Hematopoietic multipotent progenitor cell treated with erythropoietin and hydrocortisone succinate and interleukin-3 and kit ligand, for 17 days (in vitro differentiated cells): ENCODE results near the gene LANCL2.

ENCODE experiments used
- DNase-seq: peaks from one replicate; pipeline ENCODE4 v3.0.0-alpha.2; 2015; ENCODE audit warnings: low spot score

The LANCL2 gene

DNA sequence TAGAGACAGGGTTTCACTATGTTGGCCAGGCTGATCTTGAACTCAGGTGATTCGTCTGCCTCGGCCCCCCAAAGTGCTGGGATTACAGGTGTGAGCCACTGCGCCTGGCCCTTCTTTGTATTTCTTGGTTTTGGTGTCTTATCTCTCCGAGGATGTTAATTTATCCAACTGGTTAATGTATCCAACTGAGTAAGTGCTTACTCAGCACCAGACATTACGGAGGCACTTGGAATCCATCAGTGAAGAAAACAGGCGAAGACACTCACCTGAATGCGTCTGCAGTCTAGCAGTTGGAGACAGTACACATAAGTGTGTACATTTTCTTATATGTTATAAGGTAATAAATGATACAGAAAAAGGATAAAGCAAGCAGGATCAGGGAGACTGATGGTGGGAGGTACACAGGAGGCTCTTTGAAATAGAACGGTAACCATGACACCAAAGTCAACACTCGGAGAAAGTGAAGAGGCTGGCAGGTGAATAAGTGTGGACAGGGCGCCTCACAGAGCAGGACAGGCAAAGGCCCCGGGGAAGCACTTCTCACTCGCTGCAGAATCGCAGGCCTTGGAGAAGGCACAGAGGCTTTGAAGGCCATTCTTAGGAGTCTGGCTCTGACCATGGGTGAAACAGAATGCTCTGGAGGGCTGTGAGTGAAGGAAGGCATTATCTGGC, 73.1 kb downstream of the LANCL2 start:
- no peak for DNase-seq

DNA sequence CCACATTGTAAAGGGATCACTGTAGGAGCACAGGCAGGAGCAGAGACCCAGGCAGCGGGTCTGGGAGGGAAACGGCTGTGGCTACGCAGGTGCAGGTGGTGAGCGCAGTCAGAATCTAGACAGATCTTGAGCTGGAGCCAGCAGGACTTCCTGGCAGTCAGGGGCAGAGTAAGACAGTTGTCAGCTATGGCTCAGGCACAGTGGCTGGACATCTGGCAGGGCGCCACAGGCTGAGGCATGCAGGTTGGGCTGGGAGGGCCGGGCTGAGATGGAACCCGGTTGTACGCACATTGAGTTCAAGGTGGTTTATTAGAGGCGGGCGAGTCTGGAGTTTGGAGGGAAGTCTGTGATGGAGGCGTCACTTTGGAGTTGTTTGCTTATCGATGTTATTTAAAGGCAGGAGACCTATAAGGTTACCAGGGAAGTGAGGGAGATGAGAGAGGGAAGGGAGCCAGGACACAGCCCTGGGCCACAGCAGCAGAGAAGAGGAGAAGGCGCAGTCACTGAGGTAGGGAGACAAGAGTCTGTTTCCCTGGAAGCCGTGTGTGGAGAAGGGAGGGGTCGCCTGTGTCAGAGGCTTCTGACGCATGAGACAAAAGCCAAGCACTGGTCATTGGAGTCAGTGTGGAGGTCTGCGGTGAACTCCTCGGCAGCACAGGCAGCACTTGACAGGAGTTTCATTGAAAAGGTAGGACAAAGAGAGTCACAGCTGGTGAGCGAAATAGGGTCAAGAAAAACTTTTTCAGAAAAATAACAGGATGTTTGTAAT, 73.8 kb downstream of the LANCL2 start:
- no peak for DNase-seq

DNA sequence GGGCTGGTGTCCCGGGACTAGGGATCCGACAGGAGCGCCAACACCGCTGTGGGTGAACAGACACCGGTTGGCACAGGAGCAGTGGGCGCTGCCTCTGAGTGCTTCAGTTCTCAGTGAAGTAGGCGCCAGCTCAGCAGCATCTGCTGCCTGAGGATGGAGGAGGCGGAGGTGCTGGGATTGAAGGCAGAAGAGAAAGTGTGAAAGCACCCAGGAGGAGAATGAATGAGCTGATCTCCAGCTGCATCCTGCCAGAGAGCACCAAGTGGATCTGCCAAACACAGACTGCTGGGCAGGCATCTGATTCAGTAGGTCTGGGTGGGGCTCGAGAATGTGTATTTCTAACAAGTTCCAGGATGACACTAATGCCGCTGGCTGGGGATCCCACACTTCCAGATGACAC, 74.5 kb downstream of the LANCL2 start:
- DNase-seq: no peak

DNA sequence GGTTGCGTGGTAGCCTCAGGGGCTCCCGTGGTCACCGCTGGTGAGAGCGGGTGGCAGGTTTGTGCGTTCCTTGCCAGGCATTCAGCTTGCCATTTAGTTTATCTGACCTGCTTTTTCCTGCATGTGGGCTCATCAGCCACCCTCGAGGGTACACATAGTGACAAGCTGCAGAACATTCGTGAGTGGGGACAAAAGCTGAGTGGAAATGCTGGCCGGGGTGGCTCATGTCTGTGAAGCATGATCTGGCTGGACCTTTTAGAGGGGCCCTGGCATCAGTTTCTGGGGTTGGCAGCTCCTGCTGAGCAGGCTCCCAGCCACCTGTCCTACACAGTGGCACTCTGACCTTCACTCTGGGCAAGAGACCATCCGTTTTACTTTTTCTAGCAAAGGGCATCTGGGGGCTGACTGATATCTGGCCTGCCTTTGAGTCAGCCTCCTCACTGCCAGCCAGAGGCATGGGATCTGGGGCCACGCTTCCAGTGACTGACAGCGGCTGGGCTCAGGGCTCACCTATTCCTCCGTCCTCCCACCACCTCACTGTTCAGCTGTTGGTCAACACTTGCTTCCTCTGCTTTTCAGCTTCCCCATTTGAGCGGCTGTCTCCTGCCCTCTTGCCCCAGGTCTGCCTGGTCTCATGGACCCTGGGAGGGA, 75.0 kb downstream of the LANCL2 start:
- DNase-seq: no peak

DNA sequence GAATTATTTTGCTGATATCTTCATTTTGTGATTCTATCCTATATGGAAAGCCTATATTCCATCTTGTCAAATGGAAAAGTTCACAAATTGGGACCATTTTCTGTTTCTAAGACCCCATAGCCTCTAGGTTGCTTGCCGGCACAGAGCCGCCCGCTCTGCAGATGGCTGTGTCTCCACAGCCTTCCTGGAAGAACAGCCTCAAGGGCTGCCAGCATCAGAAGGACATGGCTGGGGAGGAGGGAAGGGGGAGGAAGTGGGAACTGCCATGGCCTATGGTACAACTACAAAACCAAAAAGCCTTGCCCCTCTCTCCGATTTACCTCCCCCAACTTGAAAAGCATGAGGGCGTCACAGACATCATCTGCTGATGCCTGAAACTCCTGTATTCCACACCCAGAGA, 75.9 kb downstream of the LANCL2 start:
- no peak for DNase-seq

DNA sequence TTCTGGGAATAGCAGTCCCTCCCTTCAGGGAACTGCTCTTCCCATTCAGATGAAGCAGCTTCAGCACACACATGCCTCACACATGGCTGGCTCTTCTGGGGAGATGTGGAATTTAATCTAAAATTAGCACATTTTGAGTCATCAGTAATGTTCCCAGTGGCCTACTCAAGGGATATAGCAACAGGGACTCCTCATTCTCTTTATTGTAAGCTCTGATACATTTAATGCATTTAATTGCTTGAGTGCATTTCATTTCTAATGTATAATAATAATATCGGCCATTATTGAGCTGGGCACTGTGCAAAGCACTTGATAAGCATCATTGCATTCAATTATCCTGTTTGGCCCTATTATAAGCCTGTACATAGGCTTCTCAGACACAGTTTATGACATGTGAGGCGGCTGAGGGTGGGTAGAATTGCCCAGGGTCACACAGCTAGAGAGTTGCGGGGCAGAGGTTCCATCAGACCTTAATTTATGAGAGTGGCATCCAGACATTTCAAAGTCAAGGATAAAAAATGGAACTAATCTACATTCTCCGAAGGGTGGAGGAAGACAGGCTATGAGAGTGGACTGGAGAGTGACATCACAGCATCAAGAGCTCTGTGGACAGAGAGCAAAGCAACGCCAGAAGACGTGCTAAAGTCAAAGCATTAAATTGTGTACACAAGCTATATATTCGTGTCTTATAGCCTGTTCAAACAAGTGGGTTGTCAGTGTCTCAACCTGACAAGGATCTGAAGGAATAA, 76.8 kb downstream of the LANCL2 start:
- DNase-seq: no peak

DNA sequence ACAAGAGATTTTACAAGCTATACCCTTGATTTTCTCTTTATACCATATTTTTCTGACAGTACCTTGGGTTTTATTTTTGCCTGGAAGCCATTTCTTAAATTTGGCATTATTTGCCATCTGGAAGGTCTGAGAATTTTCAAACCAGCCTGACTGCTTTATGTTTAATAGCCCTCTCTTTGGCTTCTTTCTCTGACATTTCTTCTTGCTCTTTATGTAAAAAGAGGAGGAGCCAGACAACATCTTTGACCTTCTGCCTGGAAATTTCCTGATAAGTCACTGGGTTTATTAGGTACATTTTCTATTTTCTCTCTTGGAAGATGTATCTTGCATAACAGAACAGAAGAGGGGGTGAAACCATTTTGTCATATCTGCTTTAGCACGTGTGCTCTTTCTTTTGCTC, 79.6 kb downstream of the LANCL2 start:
- no peak for DNase-seq

DNA sequence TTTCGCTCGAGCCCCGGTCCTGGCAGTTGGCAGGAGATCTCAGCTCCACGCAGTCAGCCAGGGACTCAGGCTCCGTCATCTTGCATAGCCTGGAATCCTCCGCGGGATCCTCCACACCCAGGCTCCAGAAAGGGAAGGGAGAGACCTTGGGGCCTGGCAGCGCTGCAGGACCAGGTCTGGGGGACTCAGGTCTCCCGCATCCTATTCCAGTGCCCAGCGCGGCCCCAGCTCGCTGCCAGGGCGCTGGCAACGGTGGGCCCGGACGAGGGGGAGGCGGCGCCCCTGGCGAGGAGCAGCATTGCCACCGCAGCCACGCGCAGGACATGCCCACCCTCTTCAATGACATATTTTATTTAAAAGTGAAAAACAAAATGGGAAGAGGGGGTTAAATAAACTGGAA, 83.4 kb downstream of the LANCL2 start:
- no peak for DNase-seq

DNA sequence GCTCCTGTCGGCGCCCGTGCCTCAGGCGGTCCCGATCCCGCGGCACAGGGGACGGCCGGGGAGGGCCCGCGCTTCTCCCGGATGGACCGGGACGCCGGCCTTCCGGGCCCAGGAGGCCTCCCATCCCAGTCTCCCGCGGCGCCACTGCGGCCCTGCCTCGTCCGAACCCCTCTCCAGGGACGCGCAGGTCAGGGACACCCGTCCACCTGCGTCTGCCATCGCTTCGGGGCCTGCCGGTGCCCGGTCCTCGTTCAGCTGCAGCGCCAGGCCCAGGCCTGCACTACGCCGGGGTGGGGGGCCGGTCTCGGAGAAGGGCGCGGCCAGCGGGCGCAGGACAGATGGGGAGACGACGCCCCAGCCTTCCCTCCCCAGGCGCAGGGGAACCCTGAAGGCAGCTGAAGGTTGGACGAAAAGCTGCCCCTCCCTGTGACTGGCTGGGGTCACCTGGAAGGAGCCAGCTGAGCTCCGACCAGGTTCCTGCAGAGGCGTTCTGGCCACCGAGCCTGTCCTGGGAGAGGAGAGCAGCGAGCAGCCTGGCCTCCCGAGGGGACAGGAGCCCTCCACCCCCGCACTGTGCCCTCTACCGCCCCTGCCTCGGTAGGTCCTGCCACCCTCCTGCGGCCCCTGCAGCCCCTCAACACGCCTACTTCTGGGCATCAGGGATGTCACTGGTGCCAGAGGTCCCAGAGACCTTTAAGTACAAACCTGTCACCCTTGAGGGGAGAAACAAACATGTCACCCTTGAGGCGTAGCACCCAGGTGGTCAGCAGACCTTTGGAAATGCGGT, 84.3 kb downstream of the LANCL2 start:
- no peak for DNase-seq

DNA sequence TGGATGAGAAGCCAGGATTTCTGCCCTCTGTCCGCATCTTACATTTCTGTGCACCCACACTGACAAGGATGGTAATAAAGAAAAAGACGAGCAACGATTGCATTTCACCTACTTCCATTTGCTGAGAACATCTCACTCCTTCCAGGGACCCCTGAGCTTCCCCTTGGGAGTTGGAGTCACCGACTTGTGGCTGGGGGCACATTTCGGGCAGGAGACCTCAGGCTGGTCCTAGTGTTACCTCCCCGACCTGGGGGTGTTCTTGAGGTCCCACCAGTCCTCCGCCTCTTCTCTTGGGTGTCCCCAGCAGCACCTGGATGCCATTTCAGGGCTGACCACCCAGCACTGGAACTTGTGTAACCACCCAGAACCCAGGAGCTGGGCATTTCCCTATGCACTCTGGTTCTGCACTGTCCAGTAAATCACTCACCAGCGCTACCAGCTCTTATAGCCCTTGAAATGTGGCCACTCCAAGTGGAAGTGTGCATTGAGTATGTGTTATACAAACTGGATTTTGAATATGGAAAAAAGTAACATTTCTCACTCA, 84.9 kb downstream of the LANCL2 start:
- DNase-seq: no peak

DNA sequence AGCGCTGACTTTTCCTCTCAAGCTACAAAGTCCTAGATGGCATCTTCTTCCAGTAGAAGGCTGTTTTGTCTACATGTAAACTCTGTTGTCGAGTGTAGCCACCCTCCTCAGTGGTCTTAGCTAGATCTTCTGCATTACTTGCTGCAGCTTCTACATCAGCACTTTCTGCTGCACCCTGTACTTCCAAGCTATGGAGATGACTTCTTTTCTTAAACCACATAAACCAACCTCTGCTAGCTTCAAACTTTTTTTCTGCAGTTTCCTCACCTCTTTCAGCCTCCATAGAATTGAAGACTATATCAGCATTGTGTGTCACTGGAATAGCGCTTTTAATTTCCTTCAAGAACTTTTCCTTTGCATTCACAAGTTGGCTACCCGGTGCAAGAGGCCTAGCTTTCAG, 87.8 kb downstream of the LANCL2 start:
- no peak for DNase-seq

DNA sequence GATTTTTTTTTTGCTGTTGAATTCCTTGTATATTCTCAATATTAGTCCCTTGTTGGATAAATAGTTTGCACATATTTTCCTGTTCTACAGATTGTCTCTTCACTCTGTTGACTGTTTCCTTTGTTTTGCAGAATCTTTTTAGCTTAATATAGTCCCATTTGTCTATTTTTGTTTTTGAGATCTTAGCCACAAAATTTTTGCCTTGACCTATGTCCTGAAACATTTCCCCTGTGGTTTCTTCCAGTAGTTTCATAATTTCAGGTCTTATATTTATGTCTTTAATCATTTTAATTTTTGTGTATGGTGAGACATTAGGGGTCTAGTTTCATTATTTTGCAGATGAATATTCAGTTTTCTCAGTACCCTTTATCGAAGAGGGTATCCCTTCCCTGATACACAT, 92.7 kb downstream of the LANCL2 start:
- DNase-seq: no peak

DNA sequence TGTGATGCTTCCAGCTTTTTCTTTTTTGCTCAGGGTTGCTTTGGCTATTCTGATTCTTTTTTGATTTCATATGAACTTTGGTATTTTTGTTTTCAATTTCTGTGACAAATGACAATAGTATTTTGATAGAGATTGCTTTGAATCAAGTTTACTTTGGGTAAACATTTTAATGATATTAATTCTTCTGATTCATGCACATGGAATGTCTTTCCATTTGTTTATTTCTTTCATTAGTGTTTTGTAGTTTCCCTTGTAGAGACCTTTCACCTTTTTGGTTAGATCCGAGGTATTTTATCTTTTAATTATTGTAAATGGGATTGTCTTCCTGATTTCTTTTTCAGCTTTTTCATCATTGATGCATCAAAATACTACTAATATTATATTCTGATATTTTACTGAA, 93.2 kb downstream of the LANCL2 start:
- no peak for DNase-seq

DNA sequence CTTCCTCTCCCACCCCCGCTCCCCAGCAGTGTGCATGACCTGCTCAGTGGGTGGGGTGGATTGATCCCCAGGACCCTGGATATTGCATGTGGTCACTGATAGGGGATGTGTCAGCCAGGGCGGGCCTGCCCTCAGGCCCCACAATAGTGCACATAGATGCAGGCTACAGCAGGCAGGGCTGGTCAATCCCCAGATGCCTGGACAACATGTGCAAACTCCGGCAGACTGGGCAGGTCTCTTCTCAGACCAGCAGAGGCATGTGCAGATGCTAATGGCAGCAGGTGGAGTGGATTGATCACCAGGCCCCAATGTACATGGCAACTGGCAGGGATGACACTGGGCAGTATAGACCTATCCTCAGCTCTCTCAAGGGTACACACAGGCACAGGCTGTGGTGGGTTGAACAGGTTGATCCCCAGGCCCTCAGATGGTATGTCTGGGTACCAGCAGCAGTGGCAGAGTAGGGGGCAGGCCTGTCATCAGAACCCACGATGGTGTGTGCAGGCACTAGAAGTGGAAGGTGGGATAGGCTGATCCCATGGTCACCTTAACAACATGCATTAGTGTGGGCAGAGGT, 98.6 kb downstream of the LANCL2 start:
- DNase-seq: no peak

DNA sequence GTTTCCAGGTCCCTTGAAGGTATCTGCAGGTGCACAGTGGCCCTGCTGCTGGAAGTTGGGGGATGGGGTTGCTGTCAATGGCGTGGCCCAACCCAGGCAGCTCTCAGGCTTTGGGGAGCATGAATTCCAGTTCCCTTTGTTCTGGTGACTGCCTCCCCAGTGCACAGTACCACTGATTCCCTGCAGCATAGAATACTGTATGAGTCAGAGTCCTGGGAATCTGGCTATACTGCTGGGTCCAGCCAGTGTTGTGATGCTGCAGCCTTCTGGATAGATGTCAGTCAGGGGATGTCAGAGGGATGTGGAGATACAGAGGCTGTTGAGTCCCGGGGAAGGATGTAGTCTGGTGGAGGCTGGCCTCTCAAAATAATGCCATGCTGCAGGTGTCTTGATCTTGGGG, 99.3 kb downstream of the LANCL2 start:
- no peak for DNase-seq

DNA sequence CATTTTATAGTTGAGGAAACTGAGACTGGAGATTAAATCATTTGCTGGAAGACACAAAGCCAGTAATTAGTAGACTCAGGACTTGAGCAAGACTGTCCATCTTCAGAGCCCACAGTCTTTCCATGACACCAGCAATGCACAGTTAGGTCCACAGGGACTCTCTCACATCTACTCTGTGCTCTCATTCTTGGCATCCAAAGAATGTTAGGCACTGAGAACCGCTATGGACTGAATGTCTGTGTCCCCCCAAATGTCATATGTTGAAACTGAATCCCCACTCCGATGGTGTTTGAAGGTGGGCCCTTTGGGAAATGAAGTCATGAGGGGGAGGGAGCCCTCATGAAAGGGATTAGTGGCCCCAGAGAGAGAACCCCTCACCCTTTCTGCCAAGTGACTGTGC, 100.6 kb downstream of the LANCL2 start:
- DNase-seq: no peak

DNA sequence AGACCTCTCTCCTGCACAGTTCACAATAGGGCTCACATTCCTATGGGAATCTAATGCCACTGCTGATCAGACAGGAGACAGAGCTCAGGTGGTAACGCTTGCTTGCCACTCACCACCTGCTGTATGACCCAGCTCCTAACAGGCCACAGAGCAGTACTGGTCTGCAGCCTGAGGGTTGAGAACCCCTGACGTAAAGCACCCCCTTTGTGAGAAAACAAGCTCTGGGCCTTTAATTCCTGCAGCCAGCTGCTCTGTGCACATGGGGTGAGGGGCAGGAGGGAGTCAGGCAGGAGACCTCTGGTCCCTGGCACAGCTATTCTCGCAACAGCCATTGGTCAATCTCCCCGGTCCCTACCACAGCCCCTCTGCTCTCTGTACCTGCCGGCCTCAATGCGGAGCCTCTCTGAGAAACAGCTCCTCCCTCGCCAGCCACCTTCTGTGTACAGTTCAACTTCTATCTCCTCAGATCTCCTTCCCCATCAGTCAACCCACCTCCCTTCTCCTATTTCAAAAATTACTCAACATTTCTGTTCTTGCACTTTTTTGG, 102.0 kb downstream of the LANCL2 start:
- DNase-seq: no peak

DNA sequence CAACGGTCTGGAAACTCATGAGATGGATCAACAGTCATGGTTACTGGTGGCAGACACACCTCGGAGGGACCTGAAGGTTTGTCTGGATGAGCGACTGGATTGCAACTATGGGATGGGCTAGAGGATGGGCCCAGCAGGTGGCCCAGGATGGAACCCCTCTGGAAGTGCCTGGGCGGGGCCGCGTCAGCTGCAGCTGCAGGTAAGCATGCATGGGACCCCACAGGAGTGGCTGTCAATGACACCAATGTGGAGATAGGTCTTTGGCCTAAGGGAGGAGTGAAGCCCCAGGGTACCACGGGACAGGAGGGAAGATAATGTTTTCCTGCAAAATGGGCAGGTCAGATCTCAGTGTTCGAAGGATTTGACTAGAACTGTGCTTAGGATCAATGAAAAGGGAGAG, 103.4 kb downstream of the LANCL2 start:
- no peak for DNase-seq

DNA sequence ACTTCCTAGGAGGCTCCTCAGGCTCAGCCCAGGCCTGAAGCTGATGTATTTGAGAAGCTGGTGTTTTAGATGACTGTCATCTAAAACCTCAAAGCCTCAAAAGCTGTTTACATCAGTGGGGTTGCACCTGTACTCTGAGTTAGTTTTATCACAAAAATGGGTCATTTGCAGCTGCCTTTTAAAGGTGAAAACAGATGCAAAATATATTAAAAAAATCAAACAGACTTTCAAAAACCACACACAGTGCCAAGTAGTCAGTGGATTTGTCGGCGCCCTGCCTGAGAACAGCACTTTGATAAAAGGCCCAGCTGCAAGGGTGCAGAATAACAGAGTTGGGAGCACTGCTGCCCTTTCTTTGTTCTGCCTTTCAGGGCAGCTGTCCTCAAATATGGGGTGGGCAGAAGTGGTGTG, 104.1 kb downstream of the LANCL2 start:
- DNase-seq: no peak

DNA sequence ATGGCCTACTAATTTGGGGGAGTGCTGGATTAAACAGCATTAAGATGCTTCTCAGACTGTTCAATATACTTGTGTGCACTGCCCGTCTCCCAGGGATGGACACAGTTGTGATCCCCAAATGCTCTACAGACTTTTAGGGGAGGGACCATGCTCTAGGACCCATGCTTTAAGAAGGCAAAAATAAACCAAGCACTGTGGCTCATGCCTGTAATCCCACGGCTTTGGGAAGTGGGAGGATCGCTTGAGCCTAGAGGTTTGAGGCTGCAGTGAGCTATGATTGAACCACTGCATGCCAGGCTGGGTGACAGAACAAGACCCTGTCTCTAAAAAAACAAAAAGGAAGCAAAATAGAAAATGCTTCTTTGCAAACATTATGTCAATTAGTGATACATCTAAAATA, 104.6 kb downstream of the LANCL2 start:
- DNase-seq: no peak

DNA sequence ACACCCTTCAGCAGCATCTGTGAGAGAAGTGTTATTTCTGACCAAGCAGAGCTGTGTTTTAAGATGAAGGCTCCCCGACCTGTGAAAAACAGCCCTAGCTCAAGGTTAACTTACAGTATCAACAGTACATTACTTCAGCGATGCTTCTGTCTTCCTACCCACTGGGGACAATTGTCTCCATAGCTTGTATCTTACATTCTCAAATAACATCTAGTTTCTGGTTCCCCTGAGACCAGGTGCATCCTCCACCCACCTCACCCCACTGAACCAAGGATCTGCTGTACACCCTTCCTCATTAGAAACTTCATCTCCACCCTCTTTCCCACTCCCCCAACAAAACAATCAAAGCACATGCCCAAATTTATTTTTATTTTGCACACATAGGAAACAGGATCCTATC, 105.1 kb downstream of the LANCL2 start:
- DNase-seq: no peak
